CD4-positive, alpha-beta T cell (primary cell): ENCODE results near the gene SEMA3E. TPM values are rescaled to one million over a fixed set of nuclear protein-coding genes. Genes with fewer than 3 reads are reported as not detected.

Source experiments
- ATAC-seq: fragments of 200-7000 bp; cut with Tn5 transposase; one replicate; pipeline ENCODE4 v1.10.0; 2022; ENCODE audit warnings: mild to moderate bottlenecking; ENCODE audit not compliant: poor library complexity
- CTCF ChIA-PET: fragments of 350-600 bp; sonication (Branson Sonifier 250); formaldehyde crosslinking; loops from one replicate; lab custom pipeline; 2021; ENCODE audit warnings: antibody characterized with exemption, inconsistent platforms; lab: Charles Lee
- POLR2A ChIA-PET: fragments of 350-600 bp; sonication (Branson Sonifier 250); formaldehyde crosslinking; loops from one replicate; lab custom pipeline; 2021; ENCODE audit warnings: antibody characterized with exemption, inconsistent platforms; lab: Charles Lee
- DNase-seq, 14 experiments: peaks; one replicate each; pipeline ENCODE4 v3.0.0-alpha.2; 2013 to 2020; ENCODE audit warnings: mixed read lengths in 2 of 14
- H3K27ac ChIP-seq, 2 donors: one replicate each; pipeline versions ENCODE4 v1.5.1 to v1.7.0; 2013; ENCODE audit warnings: low read length in 2 of 2, low read depth in 1 of 2, mild to moderate bottlenecking in 1 of 2
- H3K27me3 ChIP-seq, 2 experiments: 1 replicate in 1 of 2; 2 replicates in 1 of 2; pipeline versions ENCODE4 v1.6.1 to v1.7.0; 2013; ENCODE audit warnings: low read length in 2 of 2, control low read depth in 1 of 2, mild to moderate bottlenecking in 1 of 2, moderate library complexity in 1 of 2; ENCODE audit not compliant: insufficient read depth in 2 of 2, control insufficient read depth in 1 of 2
- H3K36me3 ChIP-seq: one replicate; pipeline ENCODE4 v1.6.1; 2013; ENCODE audit warnings: low read length, control low read depth; ENCODE audit not compliant: insufficient read depth
- H3K4me1 ChIP-seq: one replicate; pipeline ENCODE4 v1.6.1; 2013; ENCODE audit warnings: low read length, control low read depth; ENCODE audit not compliant: insufficient read depth
- H3K4me3 ChIP-seq: one replicate; pipeline ENCODE4 v1.5.1; 2013; ENCODE audit warnings: mild to moderate bottlenecking, low read length, moderate library complexity
- H3K9me3 ChIP-seq, 2 experiments: 1 replicate in 1 of 2; 2 replicates in 1 of 2; pipeline versions ENCODE4 v1.6.1 to v1.7.0; 2013; ENCODE audit warnings: low read length in 2 of 2, mild to moderate bottlenecking in 2 of 2, control low read depth in 1 of 2, moderate library complexity in 1 of 2; ENCODE audit not compliant: control insufficient read depth in 1 of 2, insufficient read depth in 1 of 2
- H3K27ac Mint-ChIP-seq: one replicate; pipeline ENCODE4 v1.8.0; 2020; ENCODE audit warnings: mixed read lengths
- H3K27me3 Mint-ChIP-seq: one replicate; pipeline ENCODE4 v1.8.0; 2021; ENCODE audit warnings: mixed read lengths
- H3K36me3 Mint-ChIP-seq: one replicate; pipeline ENCODE4 v1.8.0; 2021; ENCODE audit warnings: low read depth, mixed read lengths
- H3K4me1 Mint-ChIP-seq: one replicate; pipeline ENCODE4 v1.8.0; 2021; ENCODE audit warnings: low read depth, mixed read lengths
- H3K4me3 Mint-ChIP-seq: one replicate; pipeline ENCODE4 v1.8.0; 2020; ENCODE audit warnings: mild to moderate bottlenecking, mixed read lengths
- H3K9me3 Mint-ChIP-seq: one replicate; pipeline ENCODE4 v1.8.0; 2020; ENCODE audit warnings: mixed read lengths
- intact Hi-C, 2 experiments: fragments of 100-400 bp; cut with DNase I in 1 of 2; cut with micrococcal nuclease in 1 of 2; formaldehyde crosslinking; loops; one replicate each; pipeline versions ENCODE4 v1.15.1 to v1.9.0; 2023 to 2025; cut with DNase I, micrococcal nuclease
- total RNA-seq, 174 experiments: library from RNA in 2 of 174; stranded (reverse) in 2 of 174; gene quantifications; one replicate each; pipeline ENCODE4 v1.2.3 and lab custom pipeline; 2021 to 2026
- TF ChIP-seq, protein P1 (sequence below): fragments of 200-600 bp; IDR thresholded peaks from one replicate; pipeline ENCODE4 v1.8.0; 2022; ENCODE audit warnings: antibody characterized with exemption, mild to moderate bottlenecking

Gene SEMA3E
- total RNA-seq, 2 experiments from 2014 or later, result not detected

DNA sequence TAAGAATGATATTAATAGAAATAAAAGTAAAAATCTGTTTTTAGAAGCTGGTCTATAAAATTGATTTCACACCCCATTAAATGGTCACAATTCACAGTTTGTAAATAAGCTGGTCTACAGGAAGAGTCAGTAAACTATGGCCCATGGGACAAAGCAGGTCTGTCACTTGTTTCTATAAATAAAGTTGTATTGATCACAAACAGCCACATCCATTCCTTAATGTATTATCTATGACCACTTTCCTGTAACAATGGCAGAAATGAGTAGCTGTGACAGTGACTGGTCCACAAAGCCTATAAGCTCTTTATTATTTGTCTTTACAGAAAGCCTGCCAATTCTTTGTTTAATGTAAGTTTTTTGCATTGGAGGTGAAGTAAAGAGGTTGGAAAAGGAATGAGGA is 114.5 kb downstream of the SEMA3E start:
- Mint-ChIP-seq H3K36me3 (no peaks in the 10 kb centered on the region), H3K4me1 (no peaks in the 10 kb centered on the region), H3K27me3 (no peaks in the 10 kb centered on the region), H3K4me3 (no peak overlapping the region), H3K27ac (no peak overlapping the region), H3K9me3 (peaks cover 4% of the 10 kb centered on the region)
- ChIA-PET CTCF (no interaction called here), POLR2A (no interaction called here)
- H3K36me3 ChIP-seq, result no peaks in the 10 kb centered on the region
- H3K27me3 ChIP-seq, result no peaks in the 10 kb centered on the region
- intact Hi-C loops, result no loop called here
- no peak overlapping the region for H3K4me3 ChIP-seq
- no peak for ATAC-seq
- peaks cover 0 to 8% of the 10 kb centered on the region in 2 experiments for H3K9me3 ChIP-seq
- TF ChIP-seq, protein P1, sequence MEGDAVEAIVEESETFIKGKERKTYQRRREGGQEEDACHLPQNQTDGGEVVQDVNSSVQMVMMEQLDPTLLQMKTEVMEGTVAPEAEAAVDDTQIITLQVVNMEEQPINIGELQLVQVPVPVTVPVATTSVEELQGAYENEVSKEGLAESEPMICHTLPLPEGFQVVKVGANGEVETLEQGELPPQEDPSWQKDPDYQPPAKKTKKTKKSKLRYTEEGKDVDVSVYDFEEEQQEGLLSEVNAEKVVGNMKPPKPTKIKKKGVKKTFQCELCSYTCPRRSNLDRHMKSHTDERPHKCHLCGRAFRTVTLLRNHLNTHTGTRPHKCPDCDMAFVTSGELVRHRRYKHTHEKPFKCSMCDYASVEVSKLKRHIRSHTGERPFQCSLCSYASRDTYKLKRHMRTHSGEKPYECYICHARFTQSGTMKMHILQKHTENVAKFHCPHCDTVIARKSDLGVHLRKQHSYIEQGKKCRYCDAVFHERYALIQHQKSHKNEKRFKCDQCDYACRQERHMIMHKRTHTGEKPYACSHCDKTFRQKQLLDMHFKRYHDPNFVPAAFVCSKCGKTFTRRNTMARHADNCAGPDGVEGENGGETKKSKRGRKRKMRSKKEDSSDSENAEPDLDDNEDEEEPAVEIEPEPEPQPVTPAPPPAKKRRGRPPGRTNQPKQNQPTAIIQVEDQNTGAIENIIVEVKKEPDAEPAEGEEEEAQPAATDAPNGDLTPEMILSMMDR, result no peak
- H3K4me1 ChIP-seq, result no peaks in the 10 kb centered on the region
- no peak overlapping the region for H3K27ac ChIP-seq
- DNase-seq, result no peak

DNA sequence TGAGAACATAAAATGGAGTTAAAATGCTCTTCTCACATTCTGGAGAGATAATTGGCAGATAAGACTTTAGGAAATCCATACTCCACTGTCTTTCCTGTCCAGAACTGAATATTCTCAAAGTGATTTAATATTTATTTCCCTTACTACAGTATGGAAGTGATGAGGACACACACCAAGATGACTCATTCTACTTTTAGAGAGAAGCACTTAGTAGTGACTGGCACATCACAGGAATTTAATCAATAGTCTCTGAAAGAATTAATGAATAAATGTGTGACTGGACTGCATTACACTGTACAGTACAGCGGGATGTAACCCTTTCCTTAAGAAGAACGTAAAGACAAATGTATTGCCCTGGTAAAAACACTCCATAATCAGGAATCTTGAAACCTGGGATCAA is 116.7 kb downstream of the SEMA3E start:
- Histone ChIP-seq H3K36me3 (no peaks in the 10 kb centered on the region), H3K27ac (no peak overlapping the region), H3K4me1 (no peaks in the 10 kb centered on the region), H3K9me3 (peaks cover 0 to 8% of the 10 kb centered on the region in 2 experiments), H3K4me3 (no peak overlapping the region), H3K27me3 (no peaks in the 10 kb centered on the region)
- Mint-ChIP-seq H3K4me3 (no peak overlapping the region), H3K27me3 (no peaks in the 10 kb centered on the region), H3K4me1 (no peaks in the 10 kb centered on the region), H3K27ac (no peak overlapping the region), H3K36me3 (no peaks in the 10 kb centered on the region), H3K9me3 (peaks cover 2% of the 10 kb centered on the region)
- DNase-seq, result no peak
- CTCF ChIA-PET, result no interaction called here
- POLR2A ChIA-PET, result no interaction called here
- TF ChIP-seq, protein P1, result no peak
- intact Hi-C loops, result no loop called here
- ATAC-seq, result no peak

DNA sequence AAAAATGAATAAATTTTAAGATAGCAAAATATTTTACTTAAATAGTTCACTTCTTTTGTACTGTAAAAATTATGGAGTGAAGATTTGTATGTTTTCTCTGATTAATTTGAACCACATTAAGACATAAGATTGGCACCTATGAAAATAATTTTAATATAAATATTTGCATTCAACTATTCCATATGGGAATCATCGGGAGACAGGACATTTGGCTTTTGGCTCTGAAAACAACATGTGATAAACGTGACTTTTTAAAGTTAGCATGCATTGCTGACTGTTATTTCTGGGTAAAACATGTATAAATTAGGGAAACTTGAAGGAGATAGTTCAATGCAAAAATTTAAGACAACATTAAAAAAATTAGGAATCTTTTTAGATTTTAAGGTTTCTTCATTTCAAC is 117.2 kb downstream of the SEMA3E start:
- H3K9me3 Mint-ChIP-seq, result no peaks in the 10 kb centered on the region
- H3K4me1 Mint-ChIP-seq, result no peaks in the 10 kb centered on the region
- ATAC-seq, result no peak
- no peaks in the 10 kb centered on the region for H3K36me3 Mint-ChIP-seq
- ChIA-PET POLR2A (no interaction called here), CTCF (no interaction called here)
- no peak for DNase-seq
- H3K27me3 ChIP-seq, result no peaks in the 10 kb centered on the region
- H3K4me3 ChIP-seq, result no peak overlapping the region
- H3K27ac Mint-ChIP-seq, result no peak overlapping the region
- intact Hi-C loops, result no loop called here
- H3K9me3 ChIP-seq, result peaks cover 0 to 8% of the 10 kb centered on the region in 2 experiments
- no peak overlapping the region for H3K4me3 Mint-ChIP-seq
- no peaks in the 10 kb centered on the region for H3K27me3 Mint-ChIP-seq
- H3K4me1 ChIP-seq, result no peaks in the 10 kb centered on the region
- H3K36me3 ChIP-seq, result no peaks in the 10 kb centered on the region
- TF ChIP-seq, protein P1, result no peak
- H3K27ac ChIP-seq, result no peak overlapping the region
